Panc1 (cell line): ENCODE data around the gene ZNRF3. TPM values are rescaled to one million over a fixed set of nuclear protein-coding genes. Genes with fewer than 3 reads are reported as not detected.

Source experiments
- ATAC-seq: fragments of 200-7000 bp; cut with Tn5 transposase; 2 replicates; pipeline ENCODE4 v1.9.1; 2020; ENCODE audit warnings: mild to moderate bottlenecking, moderate library complexity
- BruUV-seq: library from RNA; stranded (reverse); fragments of 400-500 nt; replicated peaks from 2 replicates; lab custom pipeline; 2021; lab: Mats Ljungman, UMichigan
- CTCF ChIA-PET: fragments of 300-600 bp; sonication (Branson Sonifier 250); formaldehyde crosslinking; loops from one replicate; lab custom pipeline; 2022; ENCODE audit warnings: antibody characterized with exemption; lab: Charles Lee
- POLR2A ChIA-PET: fragments of 300-600 bp; sonication (Branson Sonifier 250); formaldehyde crosslinking; loops from one replicate; lab custom pipeline; 2022; ENCODE audit warnings: antibody characterized with exemption; lab: Charles Lee
- DNase-seq: peaks from one replicate; pipeline ENCODE4 v3.0.0-alpha.2; 2010; ENCODE audit warnings: low read depth, low spot score
- H3K27ac ChIP-seq: 2 replicates; pipeline ENCODE4 v1.5.1; 2011; ENCODE audit warnings: mild to moderate bottlenecking, low read length, inconsistent platforms
- H3K27me3 ChIP-seq: fragments of 200-500 bp; sonication (Bioruptor generic); 2 replicates; pipeline ENCODE4 v1.6.0; 2014; ENCODE audit warnings: low read length, inconsistent platforms; ENCODE audit not compliant: control insufficient read depth, insufficient read depth
- H3K36me3 ChIP-seq: fragments of 200-500 bp; sonication (Bioruptor generic); 2 replicates; pipeline ENCODE4 v1.5.1; 2014; ENCODE audit warnings: inconsistent platforms, mild to moderate bottlenecking, low read length, moderate library complexity; ENCODE audit not compliant: control insufficient read depth, insufficient read depth
- H3K4me1 ChIP-seq: 2 replicates; pipeline ENCODE4 v1.5.1; 2011; ENCODE audit warnings: inconsistent platforms, mild to moderate bottlenecking, low read length, moderate library complexity; ENCODE audit not compliant: control insufficient read depth, insufficient read depth
- H3K4me3 ChIP-seq, 2 experiments: 2 replicates each; pipeline ENCODE4 v1.5.1; 2011 to 2012; ENCODE audit warnings: low read depth in 2 of 2, low read length in 2 of 2, mild to moderate bottlenecking in 2 of 2, inconsistent platforms in 1 of 2, moderate library complexity in 1 of 2
- H3K9me3 ChIP-seq: fragments of 200-500 bp; sonication (Bioruptor generic); 2 replicates; pipeline ENCODE4 v1.5.1; 2014; ENCODE audit warnings: low read depth, mild to moderate bottlenecking, inconsistent platforms, low read length, moderate library complexity; ENCODE audit not compliant: control insufficient read depth, insufficient read depth
- POLR2AphosphoS5 ChIP-seq: IDR thresholded peaks from 2 replicates; pipeline ENCODE4 v1.6.1; 2012; ENCODE audit warnings: mild to moderate bottlenecking, low read depth, low read length, moderate library complexity
- SIN3A ChIP-seq: IDR thresholded peaks from 2 replicates; pipeline ENCODE4 v1.6.1; 2012; ENCODE audit warnings: low read depth, mild to moderate bottlenecking, low read length, moderate library complexity, borderline replicate concordance; ENCODE audit not compliant: insufficient read depth
- TCF7L2 ChIP-seq: IDR thresholded peaks from 2 replicates; pipeline ENCODE4 v1.6.1; 2011; ENCODE audit warnings: mild to moderate bottlenecking, low read depth, low read length, inconsistent platforms
- in situ Hi-C: cut with HindIII; loops from 2 replicates; pipeline ENCODE4 v1.10.0; 2016; ENCODE audit warnings: low sequenced_read_pairs, low pct_unique_long_range_greater_than_20kb
- intact Hi-C: fragments of 100-400 bp; cut with micrococcal nuclease; formaldehyde crosslinking; loops from one replicate; pipeline ENCODE4 v1.10.0; 2022; ENCODE audit not compliant: unreplicated experiment
- total RNA-seq: library from RNA; stranded (reverse); gene quantifications from one replicate; pipeline ENCODE4 v1.2.1, GENCODE V29; 2021; ENCODE audit not compliant: unreplicated experiment
- TF ChIP-seq, protein P1 (sequence below), 2 experiments: IDR thresholded peaks; 2 replicates each; pipeline ENCODE4 v1.6.1; 2011 to 2012; ENCODE audit warnings: low read depth in 2 of 2, control low read depth in 1 of 2, low read length in 1 of 2, mild to moderate bottlenecking in 1 of 2, moderate library complexity in 1 of 2; ENCODE audit not compliant: insufficient read depth in 1 of 2
- TF ChIP-seq, protein P2 (sequence below): fragments of 450-650 bp; IDR thresholded peaks from 2 replicates; pipeline ENCODE4 v1.5.1; 2017; ENCODE audit warnings: mild to moderate bottlenecking

Gene ZNRF3
- total RNA-seq, 1 experiment from 2014 or later = 7.3 TPM

DNA sequence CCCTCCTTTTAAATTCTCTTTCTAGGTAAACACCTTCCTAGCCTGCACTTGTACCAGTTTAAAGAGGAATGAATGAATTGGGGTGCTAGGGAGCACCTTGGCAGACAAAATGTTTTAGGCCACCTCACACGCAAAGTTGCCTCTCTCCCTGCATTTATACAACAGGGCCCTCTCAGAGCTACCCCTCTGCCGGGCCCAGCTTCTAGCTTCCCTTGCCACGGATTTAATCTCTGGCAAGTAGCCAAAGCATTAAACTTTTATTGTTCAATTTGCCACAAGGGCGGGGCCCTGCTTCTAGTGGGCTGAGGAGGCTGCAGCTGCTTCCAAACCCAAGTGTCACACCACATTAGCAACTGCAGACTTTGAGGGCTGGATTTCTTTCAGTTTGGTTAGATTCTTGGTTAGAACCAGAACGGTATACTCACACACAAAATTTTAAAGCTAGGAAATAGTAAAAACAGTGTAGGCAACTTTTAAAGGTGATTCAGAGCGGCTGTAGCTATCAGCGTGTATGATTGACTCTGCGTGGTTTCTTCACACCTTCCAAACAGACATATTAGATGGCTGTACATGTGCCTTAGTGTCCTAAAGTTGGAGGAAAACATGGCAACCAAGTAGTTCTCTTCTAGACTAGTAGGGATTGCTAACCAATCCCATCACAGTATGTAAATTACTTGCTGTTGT lies 196.0 kb downstream of the ZNRF3 start:
- no peaks in the 10 kb centered on the region for H3K27me3 ChIP-seq
- no peak for DNase-seq
- in situ Hi-C loops (no loop called here), intact Hi-C loops (no loop called here)
- TF ChIP-seq, protein P1, sequence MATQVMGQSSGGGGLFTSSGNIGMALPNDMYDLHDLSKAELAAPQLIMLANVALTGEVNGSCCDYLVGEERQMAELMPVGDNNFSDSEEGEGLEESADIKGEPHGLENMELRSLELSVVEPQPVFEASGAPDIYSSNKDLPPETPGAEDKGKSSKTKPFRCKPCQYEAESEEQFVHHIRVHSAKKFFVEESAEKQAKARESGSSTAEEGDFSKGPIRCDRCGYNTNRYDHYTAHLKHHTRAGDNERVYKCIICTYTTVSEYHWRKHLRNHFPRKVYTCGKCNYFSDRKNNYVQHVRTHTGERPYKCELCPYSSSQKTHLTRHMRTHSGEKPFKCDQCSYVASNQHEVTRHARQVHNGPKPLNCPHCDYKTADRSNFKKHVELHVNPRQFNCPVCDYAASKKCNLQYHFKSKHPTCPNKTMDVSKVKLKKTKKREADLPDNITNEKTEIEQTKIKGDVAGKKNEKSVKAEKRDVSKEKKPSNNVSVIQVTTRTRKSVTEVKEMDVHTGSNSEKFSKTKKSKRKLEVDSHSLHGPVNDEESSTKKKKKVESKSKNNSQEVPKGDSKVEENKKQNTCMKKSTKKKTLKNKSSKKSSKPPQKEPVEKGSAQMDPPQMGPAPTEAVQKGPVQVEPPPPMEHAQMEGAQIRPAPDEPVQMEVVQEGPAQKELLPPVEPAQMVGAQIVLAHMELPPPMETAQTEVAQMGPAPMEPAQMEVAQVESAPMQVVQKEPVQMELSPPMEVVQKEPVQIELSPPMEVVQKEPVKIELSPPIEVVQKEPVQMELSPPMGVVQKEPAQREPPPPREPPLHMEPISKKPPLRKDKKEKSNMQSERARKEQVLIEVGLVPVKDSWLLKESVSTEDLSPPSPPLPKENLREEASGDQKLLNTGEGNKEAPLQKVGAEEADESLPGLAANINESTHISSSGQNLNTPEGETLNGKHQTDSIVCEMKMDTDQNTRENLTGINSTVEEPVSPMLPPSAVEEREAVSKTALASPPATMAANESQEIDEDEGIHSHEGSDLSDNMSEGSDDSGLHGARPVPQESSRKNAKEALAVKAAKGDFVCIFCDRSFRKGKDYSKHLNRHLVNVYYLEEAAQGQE (IDR thresholded peaks at IDR 0.05; ENCODE audit: insufficient read depth in 1 of 2, low read depth in 2 of 2, low read length in 1 of 2) = no peak
- TF ChIP-seq TCF7L2 (no peak), POLR2AphosphoS5 (no peak), SIN3A (no peak)
- TF ChIP-seq, protein P2, sequence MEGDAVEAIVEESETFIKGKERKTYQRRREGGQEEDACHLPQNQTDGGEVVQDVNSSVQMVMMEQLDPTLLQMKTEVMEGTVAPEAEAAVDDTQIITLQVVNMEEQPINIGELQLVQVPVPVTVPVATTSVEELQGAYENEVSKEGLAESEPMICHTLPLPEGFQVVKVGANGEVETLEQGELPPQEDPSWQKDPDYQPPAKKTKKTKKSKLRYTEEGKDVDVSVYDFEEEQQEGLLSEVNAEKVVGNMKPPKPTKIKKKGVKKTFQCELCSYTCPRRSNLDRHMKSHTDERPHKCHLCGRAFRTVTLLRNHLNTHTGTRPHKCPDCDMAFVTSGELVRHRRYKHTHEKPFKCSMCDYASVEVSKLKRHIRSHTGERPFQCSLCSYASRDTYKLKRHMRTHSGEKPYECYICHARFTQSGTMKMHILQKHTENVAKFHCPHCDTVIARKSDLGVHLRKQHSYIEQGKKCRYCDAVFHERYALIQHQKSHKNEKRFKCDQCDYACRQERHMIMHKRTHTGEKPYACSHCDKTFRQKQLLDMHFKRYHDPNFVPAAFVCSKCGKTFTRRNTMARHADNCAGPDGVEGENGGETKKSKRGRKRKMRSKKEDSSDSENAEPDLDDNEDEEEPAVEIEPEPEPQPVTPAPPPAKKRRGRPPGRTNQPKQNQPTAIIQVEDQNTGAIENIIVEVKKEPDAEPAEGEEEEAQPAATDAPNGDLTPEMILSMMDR = no peak
- no peaks in the 10 kb centered on the region for H3K4me1 ChIP-seq
- no peaks in the 10 kb centered on the region for H3K36me3 ChIP-seq
- POLR2A ChIA-PET = interaction anchor here (0.6 kb wide), 1 partner anchor 162 kb away, joined by 3 read pairs; no protein-coding TSS in a partner anchor
- CTCF ChIA-PET = no interaction called here
- H3K4me3 ChIP-seq = no peak overlapping the region
- no peak for ATAC-seq
- H3K9me3 ChIP-seq = no peaks in the 10 kb centered on the region
- no peak overlapping the region for H3K27ac ChIP-seq
- BruUV-seq = no TSS peak

DNA sequence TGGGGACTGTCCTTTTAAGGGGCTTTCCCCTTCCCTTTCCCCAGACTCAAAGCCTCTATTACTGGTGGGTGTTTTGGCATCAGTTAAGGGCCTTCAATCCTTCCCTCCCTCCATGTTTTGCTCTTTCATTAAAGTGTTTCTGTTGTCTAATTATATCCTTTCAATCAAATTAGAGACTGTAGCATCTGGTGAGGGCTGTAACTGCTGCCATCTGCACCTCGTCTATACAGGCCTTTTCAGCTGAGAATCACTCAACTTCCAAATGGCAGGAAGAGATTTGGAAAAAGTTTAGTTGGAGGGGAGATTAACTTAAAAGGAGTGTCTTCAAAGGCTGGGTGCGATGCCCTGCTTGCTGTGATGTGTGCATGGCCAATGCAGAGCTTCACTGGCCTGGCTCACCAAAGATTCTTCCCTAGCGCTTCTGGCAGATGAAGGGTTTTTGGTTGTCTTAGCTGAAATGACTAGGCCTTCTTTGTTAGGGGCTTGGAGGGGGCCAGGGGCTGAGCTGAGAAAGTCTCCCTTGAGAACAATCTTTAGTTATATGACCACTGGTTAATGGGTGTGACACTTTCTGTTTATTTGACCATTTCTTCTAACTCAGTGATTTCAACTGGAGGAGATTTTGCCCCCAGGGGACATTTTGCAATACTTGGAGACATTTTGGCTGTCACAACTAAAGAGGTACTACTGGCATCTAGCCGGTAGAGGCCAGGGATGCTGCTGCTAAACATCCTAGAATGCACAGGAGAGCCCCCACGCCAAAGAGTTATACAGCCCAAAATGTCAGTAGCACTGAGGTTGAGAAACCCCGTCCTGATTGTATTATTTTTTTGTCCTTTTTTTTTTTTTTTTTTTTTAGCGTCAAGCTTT lies 197.0 kb downstream of the ZNRF3 start:
- Histone ChIP-seq H3K27ac (no peak overlapping the region), H3K4me3 (no peak overlapping the region), H3K27me3 (no peaks in the 10 kb centered on the region), H3K4me1 (no peaks in the 10 kb centered on the region), H3K9me3 (no peaks in the 10 kb centered on the region), H3K36me3 (no peaks in the 10 kb centered on the region)
- DNase-seq (no peak), ATAC-seq (no peak)
- TF ChIP-seq SIN3A (no peak), TCF7L2 (no peak), POLR2AphosphoS5 (no peak)
- TF ChIP-seq, protein P1 (IDR thresholded peaks at IDR 0.05; ENCODE audit: insufficient read depth in 1 of 2, low read depth in 2 of 2, low read length in 1 of 2) = no peak
- TF ChIP-seq, protein P2 = no peak
- no TSS peak for BruUV-seq
- in situ Hi-C loops = no loop called here
- intact Hi-C loops = no loop called here
- POLR2A ChIA-PET = no interaction called here
- CTCF ChIA-PET = interaction anchor here (0.6 kb wide), 1 partner anchor 862 kb away, joined by 4 read pairs; no protein-coding TSS in a partner anchor
